ENCODE measurements around the gene GID8.

- TF ChIP-seq CTCF (IDR thresholded peaks at IDR 0.05): no peak
- no peak for TF ChIP-seq POLR2A (IDR thresholded peaks at IDR 0.05)
Measured at GRCh38 chr20:62989201-62989601, 51.3 kb downstream of the GID8 start.
